SK-N-SH (cell line): ENCODE measurements around the gene PLA2G4B. TPM values are rescaled to one million over a fixed set of nuclear protein-coding genes. Genes with fewer than 3 reads are reported as not detected.

Experiments used
- CTCF ChIA-PET: fragments of 300-600, 350-600 bp; formaldehyde crosslinking; extraction: SDS; loops from one replicate; lab custom pipeline; 2021; lab: Yijun Ruan, JAX
- POLR2A ChIA-PET: fragments of 350-600 bp; sonication (Branson Sonifier 250); formaldehyde crosslinking; extraction: SDS; loops from one replicate; lab custom pipeline; 2020; ENCODE audit warnings: antibody characterized with exemption, inconsistent platforms; lab: Yijun Ruan, JAX
- DNase-seq: peaks from one replicate; pipeline ENCODE4 v3.0.0; 2012
- H2AFZ ChIP-seq: fragments of 200-600 bp; sonication (generic); 2 replicates; pipeline ENCODE4 v1.8.1; 2016; ENCODE audit warnings: antibody characterized with exemption, mild to moderate bottlenecking, low read depth
- H3F3A ChIP-seq: fragments of 200-600 bp; sonication (generic); replicated peaks from 2 replicates; pipeline ENCODE3; 2016; ENCODE audit warnings: antibody characterized with exemption, mild to moderate bottlenecking; ENCODE audit not compliant: insufficient read depth
- H3K27ac ChIP-seq, 2 experiments: fragments of 200-500 bp in 1 of 2; fragments of 200-600 bp in 1 of 2; sonication (Bioruptor generic) in 1 of 2; sonication (generic), shearing (Covaris generic) in 1 of 2; 2 replicates each; pipeline versions ENCODE4 v1.5.1 to v1.6.1; 2014 to 2016; ENCODE audit warnings: low read depth in 2 of 2, inconsistent platforms in 1 of 2, low read length in 1 of 2, mild to moderate bottlenecking in 1 of 2, mixed read lengths in 1 of 2
- H3K27me3 ChIP-seq: fragments of 200-600 bp; sonication (generic), shearing (Covaris generic); 2 replicates; pipeline ENCODE4 v1.6.1; 2016; ENCODE audit warnings: mixed run types; ENCODE audit not compliant: insufficient read depth
- H3K36me3 ChIP-seq, 2 experiments: fragments of 200-500 bp in 1 of 2; fragments of 200-600 bp in 1 of 2; sonication (Bioruptor generic) in 1 of 2; sonication (generic) in 1 of 2; replicated peaks in 1 of 2; 2 replicates each; pipeline versions ENCODE3 to v1.5.1; 2014 to 2016; ENCODE audit warnings: low read length in 1 of 2, mild to moderate bottlenecking in 1 of 2; ENCODE audit not compliant: insufficient read depth in 2 of 2, control insufficient read depth in 1 of 2
- H3K4me1 ChIP-seq, 2 experiments: fragments of 200-500 bp in 1 of 2; fragments of 200-600 bp in 1 of 2; sonication (Bioruptor generic) in 1 of 2; sonication (generic), shearing (Covaris generic) in 1 of 2; 2 replicates each; pipeline versions ENCODE4 v1.5.1 to v1.6.1; 2014 to 2016; ENCODE audit warnings: low read depth in 1 of 2, low read length in 1 of 2, mixed run types in 1 of 2; ENCODE audit not compliant: insufficient read depth in 2 of 2, control insufficient read depth in 1 of 2
- H3K4me2 ChIP-seq: fragments of 200-600 bp; sonication (generic), shearing (Covaris generic); 2 replicates; pipeline ENCODE4 v1.6.1; 2017; ENCODE audit warnings: mixed run types
- H3K4me3 ChIP-seq, 2 experiments: fragments of 200-500 bp in 1 of 2; fragments of 200-600 bp in 1 of 2; sonication (Bioruptor generic) in 1 of 2; sonication (generic), shearing (Covaris generic) in 1 of 2; 2 replicates each; pipeline versions ENCODE4 v1.5.1 to v1.8.1; 2014 to 2016; ENCODE audit warnings: low read depth in 2 of 2, inconsistent platforms in 1 of 2, low read length in 1 of 2, mild to moderate bottlenecking in 1 of 2, mixed read lengths in 1 of 2, moderate library complexity in 1 of 2
- H3K79me2 ChIP-seq: fragments of 200-600 bp; sonication (generic); 2 replicates; pipeline ENCODE4 v1.8.1; 2017; ENCODE audit warnings: mild to moderate bottlenecking; ENCODE audit not compliant: insufficient read depth
- H3K9ac ChIP-seq: fragments of 200-600 bp; sonication (generic); 2 replicates; pipeline ENCODE4 v1.6.1; 2017; ENCODE audit warnings: mixed run types
- H3K9me2 ChIP-seq: fragments of 200-600 bp; sonication (generic); 2 replicates; pipeline ENCODE4 v1.6.1; 2017; ENCODE audit warnings: mixed run types
- H3K9me3 ChIP-seq: fragments of 200-600 bp; sonication (generic); 2 replicates; pipeline ENCODE4 v1.6.1; 2017; ENCODE audit warnings: mixed run types, mild to moderate bottlenecking, moderate library complexity
- H4K20me1 ChIP-seq: fragments of 200-600 bp; sonication (generic); 2 replicates; pipeline ENCODE4 v1.6.1; 2017; ENCODE audit warnings: mild to moderate bottlenecking, mixed run types; ENCODE audit not compliant: insufficient read depth
- ELF1 ChIP-seq: IDR thresholded peaks from 2 replicates; pipeline ENCODE4 v1.4.0; 2012
- EP300 ChIP-seq, 2 experiments: IDR thresholded peaks; 2 replicates each; pipeline versions ENCODE4 v1.4.0 to v1.6.1; 2012; ENCODE audit warnings: borderline replicate concordance in 1 of 2, low read depth in 1 of 2, low read length in 1 of 2
- FOSL2 ChIP-seq: IDR thresholded peaks from 2 replicates; pipeline ENCODE4 v1.4.0; 2012; ENCODE audit warnings: low read depth, mild to moderate bottlenecking, moderate library complexity, borderline replicate concordance
- JUND ChIP-seq: IDR thresholded peaks from 2 replicates; pipeline ENCODE4 v1.4.0; 2012
- MEF2A ChIP-seq: IDR thresholded peaks from 2 replicates; pipeline ENCODE4 v1.4.0; 2012; ENCODE audit warnings: low read depth, borderline replicate concordance
- MXI1 ChIP-seq: IDR thresholded peaks from 2 replicates; pipeline ENCODE4 v1.6.1; 2012; ENCODE audit warnings: mild to moderate bottlenecking, low read depth, low read length, improper control_type of control experiment
- NRF1 ChIP-seq: IDR thresholded peaks from 2 replicates; pipeline ENCODE4 v1.6.1; 2012; ENCODE audit warnings: low read depth, mild to moderate bottlenecking, low read length
- POLR2AphosphoS5 ChIP-seq: IDR thresholded peaks from 2 replicates; pipeline ENCODE4 v1.6.1; 2012; ENCODE audit warnings: low read depth, low read length
- RAD21 ChIP-seq: IDR thresholded peaks from 2 replicates; pipeline ENCODE4 v1.6.1; 2012; ENCODE audit warnings: mild to moderate bottlenecking, low read length
- RCOR1 ChIP-seq: fragments of 150-350 bp; IDR thresholded peaks from 2 replicates; pipeline ENCODE4 v1.6.1; 2017; ENCODE audit warnings: antibody characterized with exemption, low read length
- SIN3A ChIP-seq: IDR thresholded peaks from 2 replicates; pipeline ENCODE4 v1.6.1; 2012; ENCODE audit warnings: low read depth, mild to moderate bottlenecking, low read length, moderate library complexity, borderline replicate concordance
- SMC3 ChIP-seq: IDR thresholded peaks from 2 replicates; pipeline ENCODE4 v1.6.1; 2012; ENCODE audit warnings: low read depth, low read length, improper control_type of control experiment
- TAF1 ChIP-seq: IDR thresholded peaks from 2 replicates; pipeline ENCODE4 v1.6.1; 2012; ENCODE audit warnings: low read depth, mild to moderate bottlenecking, low read length, moderate library complexity, borderline replicate concordance
- TCF12 ChIP-seq: IDR thresholded peaks from 2 replicates; pipeline ENCODE4 v1.4.0; 2012
- YY1 ChIP-seq: IDR thresholded peaks from 2 replicates; pipeline ENCODE4 v1.4.0; 2012; ENCODE audit warnings: low read depth, mild to moderate bottlenecking
- WGBS: methylation state at CpG from one replicate; pipeline ENCODE4 v1.1.6; 2017; ENCODE audit warnings: low lambda C conversion rate; 5-methylcytosine and 5-hydroxymethylcytosine counted together
- polyA plus RNA-seq, 3 experiments: library from polyadenylated mRNA; depleted of rRNA; stranded (reverse); fragments of >200 nt; gene quantifications; 2 replicates each; pipeline ENCODE4 v1.2.3, GENCODE V29; 2012
- TF ChIP-seq, protein P1 (sequence below): fragments of 200-600 bp; sonication (generic); IDR thresholded peaks from 2 replicates; pipeline ENCODE4 v1.6.1; 2017; ENCODE audit warnings: antibody characterized with exemption, mild to moderate bottlenecking, moderate library complexity
- TF ChIP-seq, protein P2 (sequence below): IDR thresholded peaks from 2 replicates; pipeline ENCODE4 v1.6.1; 2012; ENCODE audit warnings: mild to moderate bottlenecking, low read depth, low read length, moderate library complexity
- TF ChIP-seq, protein P3 (sequence below): IDR thresholded peaks from 2 replicates; pipeline ENCODE4 v1.4.0; 2012; ENCODE audit warnings: low read depth, borderline replicate concordance
- TF ChIP-seq, protein P4 (sequence below): IDR thresholded peaks from 2 replicates; pipeline ENCODE4; 2012

PLA2G4B gene
- polyA plus RNA-seq, 1 of the 3 experiments (the other 2 are of a cell fraction): 5.3 TPM

DNA sequence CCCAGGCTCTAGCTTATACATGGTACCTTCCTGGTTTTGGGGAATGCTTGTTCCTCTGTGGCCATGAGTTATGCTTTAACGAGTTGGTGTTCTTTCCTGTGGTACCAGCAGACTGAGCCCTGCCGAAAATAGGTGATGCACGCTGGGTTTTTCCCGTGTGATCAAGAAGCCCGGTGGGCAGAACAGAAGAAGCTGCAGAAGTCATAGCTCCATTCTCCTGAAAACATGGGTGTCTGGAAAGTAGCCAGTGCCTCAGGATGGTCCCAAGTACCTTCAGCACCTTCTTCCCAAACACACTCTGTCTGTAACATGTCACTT, 39.2 kb upstream of the PLA2G4B start:
- Histone ChIP-seq H2AFZ (no peak overlapping the region), H3K27ac (no peak overlapping the region), H3K27me3 (no peaks in the 10 kb centered on the region), H3K4me3 (no peak overlapping the region), H3K9me2 (no peaks in the 10 kb centered on the region), H3K79me2 (peaks cover 22% of the 10 kb centered on the region), H3F3A (peaks cover 11% of the 10 kb centered on the region), H3K36me3 (peaks cover 0 to 15% of the 10 kb centered on the region in 2 experiments), H3K4me2 (no peak overlapping the region; the same call in 1 of the 2 replicates), H3K4me1 (peaks cover 20 to 30% of the 10 kb centered on the region in 2 experiments; a peak in 3 of 4 replicates), H3K9ac (no peak overlapping the region), H4K20me1 (no peaks in the 10 kb centered on the region), H3K9me3 (no peaks in the 10 kb centered on the region)
- ChIA-PET POLR2A (no interaction called here), CTCF (interaction anchor here (0.8 to 3.7 kb wide), 2 partner anchors 12 to 26 kb away, joined by 3 to 27 read pairs; no protein-coding TSS in a partner anchor)
- no peak for DNase-seq
- WGBS: 94% methylated on average over 5 of the region's 5 CpGs
- TF ChIP-seq SIN3A: no peak
- TF ChIP-seq SMC3: no peak
- TF ChIP-seq YY1: no peak
- TF ChIP-seq, protein P1, sequence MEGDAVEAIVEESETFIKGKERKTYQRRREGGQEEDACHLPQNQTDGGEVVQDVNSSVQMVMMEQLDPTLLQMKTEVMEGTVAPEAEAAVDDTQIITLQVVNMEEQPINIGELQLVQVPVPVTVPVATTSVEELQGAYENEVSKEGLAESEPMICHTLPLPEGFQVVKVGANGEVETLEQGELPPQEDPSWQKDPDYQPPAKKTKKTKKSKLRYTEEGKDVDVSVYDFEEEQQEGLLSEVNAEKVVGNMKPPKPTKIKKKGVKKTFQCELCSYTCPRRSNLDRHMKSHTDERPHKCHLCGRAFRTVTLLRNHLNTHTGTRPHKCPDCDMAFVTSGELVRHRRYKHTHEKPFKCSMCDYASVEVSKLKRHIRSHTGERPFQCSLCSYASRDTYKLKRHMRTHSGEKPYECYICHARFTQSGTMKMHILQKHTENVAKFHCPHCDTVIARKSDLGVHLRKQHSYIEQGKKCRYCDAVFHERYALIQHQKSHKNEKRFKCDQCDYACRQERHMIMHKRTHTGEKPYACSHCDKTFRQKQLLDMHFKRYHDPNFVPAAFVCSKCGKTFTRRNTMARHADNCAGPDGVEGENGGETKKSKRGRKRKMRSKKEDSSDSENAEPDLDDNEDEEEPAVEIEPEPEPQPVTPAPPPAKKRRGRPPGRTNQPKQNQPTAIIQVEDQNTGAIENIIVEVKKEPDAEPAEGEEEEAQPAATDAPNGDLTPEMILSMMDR: no peak
- no peak for TF ChIP-seq EP300 (IDR thresholded peaks at IDR 0.05; ENCODE audit: borderline replicate concordance in 1 of 2, low read depth in 1 of 2, low read length in 1 of 2)
- TF ChIP-seq, protein P2, sequence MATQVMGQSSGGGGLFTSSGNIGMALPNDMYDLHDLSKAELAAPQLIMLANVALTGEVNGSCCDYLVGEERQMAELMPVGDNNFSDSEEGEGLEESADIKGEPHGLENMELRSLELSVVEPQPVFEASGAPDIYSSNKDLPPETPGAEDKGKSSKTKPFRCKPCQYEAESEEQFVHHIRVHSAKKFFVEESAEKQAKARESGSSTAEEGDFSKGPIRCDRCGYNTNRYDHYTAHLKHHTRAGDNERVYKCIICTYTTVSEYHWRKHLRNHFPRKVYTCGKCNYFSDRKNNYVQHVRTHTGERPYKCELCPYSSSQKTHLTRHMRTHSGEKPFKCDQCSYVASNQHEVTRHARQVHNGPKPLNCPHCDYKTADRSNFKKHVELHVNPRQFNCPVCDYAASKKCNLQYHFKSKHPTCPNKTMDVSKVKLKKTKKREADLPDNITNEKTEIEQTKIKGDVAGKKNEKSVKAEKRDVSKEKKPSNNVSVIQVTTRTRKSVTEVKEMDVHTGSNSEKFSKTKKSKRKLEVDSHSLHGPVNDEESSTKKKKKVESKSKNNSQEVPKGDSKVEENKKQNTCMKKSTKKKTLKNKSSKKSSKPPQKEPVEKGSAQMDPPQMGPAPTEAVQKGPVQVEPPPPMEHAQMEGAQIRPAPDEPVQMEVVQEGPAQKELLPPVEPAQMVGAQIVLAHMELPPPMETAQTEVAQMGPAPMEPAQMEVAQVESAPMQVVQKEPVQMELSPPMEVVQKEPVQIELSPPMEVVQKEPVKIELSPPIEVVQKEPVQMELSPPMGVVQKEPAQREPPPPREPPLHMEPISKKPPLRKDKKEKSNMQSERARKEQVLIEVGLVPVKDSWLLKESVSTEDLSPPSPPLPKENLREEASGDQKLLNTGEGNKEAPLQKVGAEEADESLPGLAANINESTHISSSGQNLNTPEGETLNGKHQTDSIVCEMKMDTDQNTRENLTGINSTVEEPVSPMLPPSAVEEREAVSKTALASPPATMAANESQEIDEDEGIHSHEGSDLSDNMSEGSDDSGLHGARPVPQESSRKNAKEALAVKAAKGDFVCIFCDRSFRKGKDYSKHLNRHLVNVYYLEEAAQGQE: no peak
- TF ChIP-seq, protein P3, sequence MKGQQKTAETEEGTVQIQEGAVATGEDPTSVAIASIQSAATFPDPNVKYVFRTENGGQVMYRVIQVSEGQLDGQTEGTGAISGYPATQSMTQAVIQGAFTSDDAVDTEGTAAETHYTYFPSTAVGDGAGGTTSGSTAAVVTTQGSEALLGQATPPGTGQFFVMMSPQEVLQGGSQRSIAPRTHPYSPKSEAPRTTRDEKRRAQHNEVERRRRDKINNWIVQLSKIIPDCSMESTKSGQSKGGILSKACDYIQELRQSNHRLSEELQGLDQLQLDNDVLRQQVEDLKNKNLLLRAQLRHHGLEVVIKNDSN: no peak

DNA sequence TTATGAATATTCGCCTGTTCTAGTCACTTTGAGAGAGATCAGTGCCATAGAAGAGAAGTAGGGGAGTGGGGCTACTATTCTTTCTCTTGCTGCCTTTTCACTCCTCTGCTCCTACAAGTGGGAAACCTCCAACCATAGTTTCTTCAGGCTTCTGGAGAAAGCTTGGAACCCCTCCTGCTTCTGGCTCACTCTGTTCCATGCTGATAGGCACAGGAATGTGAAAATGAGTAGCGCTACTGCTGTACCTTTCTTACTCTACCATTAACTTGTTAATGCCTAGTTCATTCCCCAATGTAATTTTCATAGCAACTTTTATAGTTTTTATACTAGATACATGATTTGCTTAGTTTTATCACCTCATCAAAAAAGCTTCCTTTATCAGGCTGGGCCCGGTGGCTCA, 37.5 kb upstream of the PLA2G4B start:
- ChIA-PET CTCF (interaction anchor here (1.1 to 3.7 kb wide), 2 partner anchors 10 to 27 kb away, joined by 4 to 27 read pairs; partner anchors contain the start of gene MAPKBP1), POLR2A (no interaction called here)
- peaks cover 13% of the 10 kb centered on the region for H3K79me2 ChIP-seq
- TF ChIP-seq MXI1: no peak
- no peak for TF ChIP-seq TCF12
- TF ChIP-seq ELF1: no peak
- TF ChIP-seq JUND: no peak
- no peak for TF ChIP-seq MEF2A
- TF ChIP-seq, protein P4, sequence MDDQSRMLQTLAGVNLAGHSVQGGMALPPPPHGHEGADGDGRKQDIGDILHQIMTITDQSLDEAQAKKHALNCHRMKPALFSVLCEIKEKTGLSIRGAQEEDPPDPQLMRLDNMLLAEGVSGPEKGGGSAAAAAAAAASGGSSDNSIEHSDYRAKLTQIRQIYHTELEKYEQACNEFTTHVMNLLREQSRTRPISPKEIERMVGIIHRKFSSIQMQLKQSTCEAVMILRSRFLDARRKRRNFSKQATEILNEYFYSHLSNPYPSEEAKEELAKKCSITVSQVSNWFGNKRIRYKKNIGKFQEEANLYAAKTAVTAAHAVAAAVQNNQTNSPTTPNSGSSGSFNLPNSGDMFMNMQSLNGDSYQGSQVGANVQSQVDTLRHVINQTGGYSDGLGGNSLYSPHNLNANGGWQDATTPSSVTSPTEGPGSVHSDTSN: no peak
- TF ChIP-seq POLR2AphosphoS5: no peak
- no peak for TF ChIP-seq FOSL2
- TF ChIP-seq NRF1: no peak
- no peak for TF ChIP-seq RCOR1
- TF ChIP-seq RAD21: no peak
- TF ChIP-seq TAF1: no peak

More for the DNA sequence above, 37.5 kb upstream of the PLA2G4B start:
- no peaks in the 10 kb centered on the region for H4K20me1 ChIP-seq
- DNase-seq: no peak
- no peak overlapping the region for H3K27ac ChIP-seq
- peaks cover 11% of the 10 kb centered on the region for H3F3A ChIP-seq
- H3K9me2 ChIP-seq: no peaks in the 10 kb centered on the region
- H3K4me2 ChIP-seq: no peak overlapping the region
- no peak overlapping the region for H2AFZ ChIP-seq
- H3K27me3 ChIP-seq: no peaks in the 10 kb centered on the region
- peaks cover 0 to 15% of the 10 kb centered on the region in 2 experiments for H3K36me3 ChIP-seq
- WGBS: 98% methylated on average over 3 of the region's 3 CpGs
- no peak overlapping the region for H3K4me3 ChIP-seq
- H3K9me3 ChIP-seq: no peaks in the 10 kb centered on the region
- peaks cover 23 to 33% of the 10 kb centered on the region in 2 experiments; a peak in 3 of 4 replicates for H3K4me1 ChIP-seq
- no peak overlapping the region for H3K9ac ChIP-seq
